ENCODE measurements around the gene HPS4.

GRCh38 chr22:26481694-26482093 lies 1.9 kb downstream of the HPS4 start:
- TF ChIP-seq, protein P1, sequence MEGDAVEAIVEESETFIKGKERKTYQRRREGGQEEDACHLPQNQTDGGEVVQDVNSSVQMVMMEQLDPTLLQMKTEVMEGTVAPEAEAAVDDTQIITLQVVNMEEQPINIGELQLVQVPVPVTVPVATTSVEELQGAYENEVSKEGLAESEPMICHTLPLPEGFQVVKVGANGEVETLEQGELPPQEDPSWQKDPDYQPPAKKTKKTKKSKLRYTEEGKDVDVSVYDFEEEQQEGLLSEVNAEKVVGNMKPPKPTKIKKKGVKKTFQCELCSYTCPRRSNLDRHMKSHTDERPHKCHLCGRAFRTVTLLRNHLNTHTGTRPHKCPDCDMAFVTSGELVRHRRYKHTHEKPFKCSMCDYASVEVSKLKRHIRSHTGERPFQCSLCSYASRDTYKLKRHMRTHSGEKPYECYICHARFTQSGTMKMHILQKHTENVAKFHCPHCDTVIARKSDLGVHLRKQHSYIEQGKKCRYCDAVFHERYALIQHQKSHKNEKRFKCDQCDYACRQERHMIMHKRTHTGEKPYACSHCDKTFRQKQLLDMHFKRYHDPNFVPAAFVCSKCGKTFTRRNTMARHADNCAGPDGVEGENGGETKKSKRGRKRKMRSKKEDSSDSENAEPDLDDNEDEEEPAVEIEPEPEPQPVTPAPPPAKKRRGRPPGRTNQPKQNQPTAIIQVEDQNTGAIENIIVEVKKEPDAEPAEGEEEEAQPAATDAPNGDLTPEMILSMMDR (IDR thresholded peaks at IDR 0.05): no peak
- no peak for TF ChIP-seq FOXK1 (CRISPR knock-in tag; IDR thresholded peaks at IDR 0.05)
- no peak for TF ChIP-seq ZNF121 (CRISPR knock-in tag; IDR thresholded peaks at IDR 0.05)
- TF ChIP-seq E2F4 (CRISPR knock-in tag; IDR thresholded peaks at IDR 0.05; ENCODE audit: borderline replicate concordance, low read depth): no peak

Data from WTC11 (cell line).